Measurements from ENCODE around the gene DRGX. TPM values are rescaled to one million over a fixed set of nuclear protein-coding genes. Genes with fewer than 3 reads are reported as not detected.
A peak's percentile ranks its signal among the peaks of the same experiment; 100 is the strongest.

DRGX gene
- total RNA-seq, 1 donor: not detected

- H4K20me1 ChIP-seq (ENCODE audit: insufficient read depth, low read length): no peaks in the 10 kb centered on the region
- no peak for DNase-seq (ENCODE audit: insufficient read length, low spot score, missing footprints)
- no peak for TF ChIP-seq CTCF (IDR thresholded peaks at IDR 0.05; ENCODE audit: extremely low read depth, low read depth, low read length)
- H3K4me3 ChIP-seq (ENCODE audit: insufficient read depth, low read length): no peak overlapping the region
- H3K27ac ChIP-seq (ENCODE audit: low read depth, low read length): no peak overlapping the region
- no peak overlapping the region for H3K4me2 ChIP-seq (ENCODE audit: insufficient read depth, low read length)
- H3K79me2 ChIP-seq (ENCODE audit: insufficient read depth, low read length): no peaks in the 10 kb centered on the region
- H3K27me3 ChIP-seq (ENCODE audit: insufficient read depth, low read length): no peaks in the 10 kb centered on the region
- no peaks in the 10 kb centered on the region for H3K36me3 ChIP-seq (ENCODE audit: insufficient read depth, low read length)
- no peaks in the 10 kb centered on the region for H3K4me1 ChIP-seq (ENCODE audit: insufficient read depth, low read length)
- H3K9me3 ChIP-seq (ENCODE audit: low read depth, low read length): no peaks in the 10 kb centered on the region
- H2AFZ ChIP-seq (ENCODE audit: low read length): no peak overlapping the region
Measured at GRCh38 chr10:49429458-49429857, 33.6 kb upstream of the DRGX start.

- H3K4me3 ChIP-seq (ENCODE audit: insufficient read depth, low read length): no peak overlapping the region
- no peak for TF ChIP-seq CTCF (IDR thresholded peaks at IDR 0.05; ENCODE audit: extremely low read depth, low read depth, low read length)
- H3K9me3 ChIP-seq (ENCODE audit: low read depth, low read length): no peaks in the 10 kb centered on the region
- H4K20me1 ChIP-seq (ENCODE audit: insufficient read depth, low read length): no peaks in the 10 kb centered on the region
- no peaks in the 10 kb centered on the region for H3K36me3 ChIP-seq (ENCODE audit: insufficient read depth, low read length)
- H3K27ac ChIP-seq (ENCODE audit: low read depth, low read length): no peak overlapping the region
- no peaks in the 10 kb centered on the region for H3K79me2 ChIP-seq (ENCODE audit: insufficient read depth, low read length)
- H2AFZ ChIP-seq (ENCODE audit: low read length): no peak overlapping the region
- H3K4me2 ChIP-seq (ENCODE audit: insufficient read depth, low read length): no peak overlapping the region
- H3K4me1 ChIP-seq (ENCODE audit: insufficient read depth, low read length): no peaks in the 10 kb centered on the region
- DNase-seq (ENCODE audit: insufficient read length, low spot score, missing footprints): no peak
- H3K27me3 ChIP-seq (ENCODE audit: insufficient read depth, low read length): no peaks in the 10 kb centered on the region
Measured at GRCh38 chr10:49426490-49427360, 30.8 kb upstream of the DRGX start.

DNA sequence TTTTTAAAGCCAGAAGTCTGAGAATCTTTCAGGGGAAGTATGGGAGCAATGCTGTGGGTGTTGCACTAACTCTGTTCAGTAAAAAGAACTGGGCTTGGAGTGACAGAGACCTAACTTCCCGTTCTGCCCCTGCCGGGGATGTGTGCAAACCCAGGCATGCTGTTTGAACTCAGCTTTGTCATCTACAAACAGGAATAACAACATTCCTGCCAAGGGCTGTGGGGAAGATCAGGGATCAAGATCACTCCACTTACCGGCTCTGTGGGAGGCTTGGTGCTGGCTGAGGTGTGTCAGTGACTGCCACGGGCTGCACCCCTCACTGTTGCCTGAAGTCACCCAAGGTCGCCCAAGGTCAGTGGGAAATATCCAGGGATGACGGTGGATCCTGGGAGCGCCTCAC is 23.1 kb upstream of the DRGX start:
- DNase-seq (ENCODE audit: insufficient read length, low spot score, missing footprints): no peak
- Histone ChIP-seq H3K9me3 (ENCODE audit: low read depth, low read length) (no peaks in the 10 kb centered on the region), H3K79me2 (ENCODE audit: insufficient read depth, low read length) (no peaks in the 10 kb centered on the region), H3K36me3 (ENCODE audit: insufficient read depth, low read length) (no peaks in the 10 kb centered on the region), H3K4me2 (ENCODE audit: insufficient read depth, low read length) (no peak overlapping the region), H3K4me1 (ENCODE audit: insufficient read depth, low read length) (no peaks in the 10 kb centered on the region), H3K4me3 (ENCODE audit: insufficient read depth, low read length) (no peak overlapping the region), H3K27ac (ENCODE audit: low read depth, low read length) (no peak overlapping the region), H2AFZ (ENCODE audit: low read length) (no peak overlapping the region), H3K27me3 (ENCODE audit: insufficient read depth, low read length) (peaks cover 6% of the 10 kb centered on the region), H4K20me1 (ENCODE audit: insufficient read depth, low read length) (no peaks in the 10 kb centered on the region)
- TF ChIP-seq CTCF (IDR thresholded peaks at IDR 0.05; ENCODE audit: extremely low read depth, low read depth, low read length): no peak

- Histone ChIP-seq H2AFZ (ENCODE audit: low read length) (no peak overlapping the region), H3K4me2 (ENCODE audit: insufficient read depth, low read length) (no peak overlapping the region), H3K36me3 (ENCODE audit: insufficient read depth, low read length) (no peaks in the 10 kb centered on the region), H3K4me1 (ENCODE audit: insufficient read depth, low read length) (no peaks in the 10 kb centered on the region), H4K20me1 (ENCODE audit: insufficient read depth, low read length) (no peaks in the 10 kb centered on the region), H3K27ac (ENCODE audit: low read depth, low read length) (no peak overlapping the region), H3K4me3 (ENCODE audit: insufficient read depth, low read length) (no peak overlapping the region), H3K27me3 (ENCODE audit: insufficient read depth, low read length) (peaks cover 6% of the 10 kb centered on the region), H3K79me2 (ENCODE audit: insufficient read depth, low read length) (no peaks in the 10 kb centered on the region), H3K9me3 (ENCODE audit: low read depth, low read length) (no peaks in the 10 kb centered on the region)
- peak; percentile 27 for TF ChIP-seq CTCF (IDR thresholded peaks at IDR 0.05; ENCODE audit: extremely low read depth, low read depth, low read length)
- no peak for DNase-seq (ENCODE audit: insufficient read length, low spot score, missing footprints)
Measured at GRCh38 chr10:49418328-49418727, 22.4 kb upstream of the DRGX start.
